HG03175 (cell line): Measurements from ENCODE around the gene MAN1A1.
"Not testable (repeated sequence)": the region's sequence is repeated elsewhere in the genome, so short reads cannot be mapped to it uniquely, and the experiment has no call there.

Source experiments
- ATAC-seq: cut with Tn5 transposase; IDR thresholded peaks from one replicate; pipeline ENCODE4 v1.9.1; 2021; ENCODE audit warnings: mild to moderate bottlenecking, moderate library complexity; ENCODE audit not compliant: unreplicated experiment

Gene MAN1A1

GRCh38 chr6:119349361-119350201 is at the start of gene MAN1A1:
Gene MAN1A1 (minus strand): TSS chr6:119349761. CDS start chr6:119349065, 696 bp downstream.
- ATAC-seq, result peak; percentile 75

GRCh38 chr6:119395192-119395591 is 45.6 kb upstream of the MAN1A1 start:
- peak; percentile 72 for ATAC-seq

GRCh38 chr6:119390247-119390793 is 40.8 kb upstream of the MAN1A1 start:
- no peak for ATAC-seq

GRCh38 chr6:119385994-119386393 is 36.4 kb upstream of the MAN1A1 start:
- ATAC-seq, result no peak

GRCh38 chr6:119384444-119384843 is 34.9 kb upstream of the MAN1A1 start:
- ATAC-seq, result no peak

GRCh38 chr6:119379809-119380208 is 30.2 kb upstream of the MAN1A1 start:
- ATAC-seq, result no peak

- ATAC-seq, result not testable (repeated sequence)
These were observed 27.5 kb upstream of the MAN1A1 start for GRCh38 chr6:119377043-119377442.

GRCh38 chr6:119370080-119370479 is 20.5 kb upstream of the MAN1A1 start:
- ATAC-seq, result no peak

GRCh38 chr6:119368921-119369320 is 19.4 kb upstream of the MAN1A1 start:
- ATAC-seq, result no peak

GRCh38 chr6:119361209-119361608 is 11.6 kb upstream of the MAN1A1 start:
- ATAC-seq, result no peak

- ATAC-seq, result no peak
These were observed 10.8 kb upstream of the MAN1A1 start for GRCh38 chr6:119360262-119360915.

- no peak for ATAC-seq
These were observed 6.3 kb upstream of the MAN1A1 start for GRCh38 chr6:119355890-119356289.

GRCh38 chr6:119355157-119355556 is 5.6 kb upstream of the MAN1A1 start:
- ATAC-seq, result no peak

- no peak for ATAC-seq
These were observed 4.1 kb upstream of the MAN1A1 start for GRCh38 chr6:119353696-119354095.

- ATAC-seq, result no peak
These were observed 2.4 kb upstream of the MAN1A1 start for GRCh38 chr6:119352001-119352400.

- ATAC-seq, result no peak
These were observed 1.4 kb upstream of the MAN1A1 start for GRCh38 chr6:119350952-119351372.

- ATAC-seq, result peak; percentile 15
These were observed 816 bp upstream of the MAN1A1 start for GRCh38 chr6:119350202-119350951.

GRCh38 chr6:119348748-119349360 is 707 bp downstream of the MAN1A1 start:
- peak; percentile 7 for ATAC-seq

GRCh38 chr6:119348096-119348747 is 1.3 kb downstream of the MAN1A1 start:
- peak; percentile 31 for ATAC-seq

GRCh38 chr6:119347466-119348095 is 2.0 kb downstream of the MAN1A1 start:
- ATAC-seq, result peak; percentile 23
